HG03064 (cell line): ENCODE measurements around the gene ADGRF4.

Experiments
- ATAC-seq: cut with Tn5 transposase; IDR thresholded peaks from one replicate; pipeline ENCODE4 v1.9.1; 2021; ENCODE audit warnings: low read depth; ENCODE audit not compliant: unreplicated experiment

The ADGRF4 gene, protein sequence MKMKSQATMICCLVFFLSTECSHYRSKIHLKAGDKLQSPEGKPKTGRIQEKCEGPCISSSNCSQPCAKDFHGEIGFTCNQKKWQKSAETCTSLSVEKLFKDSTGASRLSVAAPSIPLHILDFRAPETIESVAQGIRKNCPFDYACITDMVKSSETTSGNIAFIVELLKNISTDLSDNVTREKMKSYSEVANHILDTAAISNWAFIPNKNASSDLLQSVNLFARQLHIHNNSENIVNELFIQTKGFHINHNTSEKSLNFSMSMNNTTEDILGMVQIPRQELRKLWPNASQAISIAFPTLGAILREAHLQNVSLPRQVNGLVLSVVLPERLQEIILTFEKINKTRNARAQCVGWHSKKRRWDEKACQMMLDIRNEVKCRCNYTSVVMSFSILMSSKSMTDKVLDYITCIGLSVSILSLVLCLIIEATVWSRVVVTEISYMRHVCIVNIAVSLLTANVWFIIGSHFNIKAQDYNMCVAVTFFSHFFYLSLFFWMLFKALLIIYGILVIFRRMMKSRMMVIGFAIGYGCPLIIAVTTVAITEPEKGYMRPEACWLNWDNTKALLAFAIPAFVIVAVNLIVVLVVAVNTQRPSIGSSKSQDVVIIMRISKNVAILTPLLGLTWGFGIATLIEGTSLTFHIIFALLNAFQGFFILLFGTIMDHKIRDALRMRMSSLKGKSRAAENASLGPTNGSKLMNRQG

DNA sequence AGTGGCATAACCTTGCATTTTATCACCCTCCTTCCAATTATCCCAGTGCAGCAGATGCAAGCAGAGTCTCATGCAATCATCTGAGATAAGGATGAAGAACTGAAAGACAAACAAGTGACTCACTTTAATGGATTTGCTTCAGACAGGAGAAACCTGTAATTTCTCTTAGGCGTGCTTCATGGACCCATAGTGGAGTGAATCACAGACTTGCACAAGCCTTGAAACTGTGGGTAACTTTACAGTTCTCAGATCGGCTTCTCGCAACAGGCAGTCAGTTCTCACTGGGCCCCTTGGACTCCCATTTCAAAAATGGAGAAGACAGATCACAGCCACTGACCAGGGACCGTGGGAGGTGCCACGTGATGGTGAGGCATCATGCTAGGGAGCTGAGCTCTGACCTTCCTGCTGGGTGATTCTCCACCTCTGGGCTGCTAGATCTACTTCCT lies at the start of gene ADGRF4:
ADGRF4 (plus strand) TSS at position 239 of the 446 bp plus-strand sequence. CDS start 8,666 bp downstream, outside the sequence.
- no peak for ATAC-seq

- ATAC-seq = no peak
These were observed 47.6 kb upstream of the ADGRF4 start for GRCh38 chr6:47650553-47651432.

DNA sequence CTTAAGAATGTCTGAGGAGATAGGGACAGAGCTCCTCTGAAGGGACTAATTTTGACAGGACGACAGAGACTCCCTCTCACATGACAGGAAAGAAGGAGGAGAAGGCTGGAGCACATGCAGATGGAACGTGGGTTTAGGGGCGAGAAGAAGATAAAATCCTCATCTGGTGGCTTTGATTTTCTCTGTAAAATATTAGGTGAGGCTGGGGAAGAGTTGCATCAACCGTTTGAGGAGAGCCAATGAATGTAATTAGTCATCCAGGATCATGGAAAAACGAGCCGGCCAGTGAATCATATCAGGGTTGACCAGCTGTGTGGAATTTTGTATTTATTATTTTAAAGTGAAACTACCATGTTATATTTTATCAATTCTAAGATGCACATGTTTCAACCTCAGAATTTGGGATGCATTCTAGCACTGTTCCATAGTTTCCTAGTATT lies 46.9 kb upstream of the ADGRF4 start:
- ATAC-seq = no peak

DNA sequence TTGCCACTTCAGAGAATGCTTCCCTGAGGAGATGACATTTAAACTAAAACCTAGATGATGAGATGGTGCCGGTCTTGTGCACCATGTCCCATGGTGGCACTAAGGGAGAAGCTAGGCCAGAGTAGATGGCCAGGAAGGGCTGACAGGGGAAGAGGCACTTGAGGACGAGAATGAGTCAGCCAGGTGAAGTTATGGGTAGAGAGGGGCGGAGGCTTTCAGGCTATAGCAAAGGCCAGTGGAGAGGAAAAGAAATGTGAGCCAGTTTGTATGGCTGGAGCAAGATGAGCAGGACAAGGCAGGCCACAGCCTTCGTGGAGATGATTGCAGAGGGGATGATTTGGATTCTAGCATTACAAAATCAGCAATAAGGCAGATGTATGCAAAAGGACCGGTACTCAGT lies 44.7 kb upstream of the ADGRF4 start:
- no peak for ATAC-seq

- no peak for ATAC-seq
These were observed 44.1 kb upstream of the ADGRF4 start for GRCh38 chr6:47654255-47654654.

DNA sequence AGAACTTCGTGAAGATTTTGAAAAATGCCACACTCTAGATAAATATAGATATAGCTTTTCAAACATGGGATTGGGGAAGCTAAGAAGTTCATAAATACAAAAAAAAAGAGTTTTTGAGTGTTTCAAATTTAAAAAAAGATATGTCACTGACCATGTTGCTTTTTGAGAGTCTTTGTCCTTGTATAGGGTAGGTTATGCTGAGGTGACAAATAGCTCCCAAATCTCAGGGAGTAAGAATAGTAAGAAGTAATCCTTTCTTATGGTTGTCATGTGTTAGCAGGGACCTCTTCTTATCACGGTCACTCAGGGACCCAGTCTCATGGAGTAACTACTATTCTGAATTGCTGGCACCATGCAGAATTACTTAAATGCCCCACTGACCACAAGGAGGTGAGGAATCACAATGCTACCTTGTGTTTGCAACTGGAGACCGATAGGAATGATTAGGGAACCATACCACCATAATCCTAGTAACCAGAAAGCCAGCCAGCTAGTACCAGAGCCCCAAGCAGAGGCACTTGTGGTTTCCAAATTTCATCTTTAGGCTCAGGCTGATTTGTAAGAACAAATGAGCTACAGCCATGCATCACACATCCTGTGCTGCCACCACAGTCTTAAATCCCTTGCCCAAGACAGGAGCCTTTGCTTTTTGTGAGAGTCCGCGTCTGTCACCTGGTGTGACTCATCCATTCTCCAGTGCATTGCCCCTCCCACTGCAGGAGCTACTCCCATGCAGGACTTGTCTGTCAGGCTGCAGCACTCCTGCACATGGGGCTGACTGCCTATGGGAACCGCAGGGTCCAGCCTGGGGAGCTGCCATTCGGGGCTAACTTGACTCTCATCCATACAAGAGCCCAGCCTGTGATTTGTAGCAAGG lies 42.4 kb upstream of the ADGRF4 start:
- no peak for ATAC-seq

DNA sequence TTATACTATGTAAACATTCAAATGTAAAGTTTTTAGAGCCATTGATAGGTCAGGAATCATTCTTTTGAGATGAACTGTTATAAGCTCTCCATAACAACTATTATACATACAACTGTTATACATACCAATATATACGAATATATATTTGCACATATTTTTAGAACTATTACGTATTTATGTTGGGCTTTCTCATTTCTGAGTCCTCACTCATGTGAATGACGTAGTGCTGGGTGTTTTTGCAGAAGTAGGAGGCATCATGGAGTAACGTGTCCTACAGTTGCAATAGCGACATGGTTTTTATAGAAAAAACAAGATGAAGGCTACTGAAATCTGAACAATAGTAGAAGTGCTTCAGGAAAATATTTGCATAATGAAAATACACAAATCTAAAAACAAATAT lies 36.4 kb upstream of the ADGRF4 start:
- no peak for ATAC-seq

DNA sequence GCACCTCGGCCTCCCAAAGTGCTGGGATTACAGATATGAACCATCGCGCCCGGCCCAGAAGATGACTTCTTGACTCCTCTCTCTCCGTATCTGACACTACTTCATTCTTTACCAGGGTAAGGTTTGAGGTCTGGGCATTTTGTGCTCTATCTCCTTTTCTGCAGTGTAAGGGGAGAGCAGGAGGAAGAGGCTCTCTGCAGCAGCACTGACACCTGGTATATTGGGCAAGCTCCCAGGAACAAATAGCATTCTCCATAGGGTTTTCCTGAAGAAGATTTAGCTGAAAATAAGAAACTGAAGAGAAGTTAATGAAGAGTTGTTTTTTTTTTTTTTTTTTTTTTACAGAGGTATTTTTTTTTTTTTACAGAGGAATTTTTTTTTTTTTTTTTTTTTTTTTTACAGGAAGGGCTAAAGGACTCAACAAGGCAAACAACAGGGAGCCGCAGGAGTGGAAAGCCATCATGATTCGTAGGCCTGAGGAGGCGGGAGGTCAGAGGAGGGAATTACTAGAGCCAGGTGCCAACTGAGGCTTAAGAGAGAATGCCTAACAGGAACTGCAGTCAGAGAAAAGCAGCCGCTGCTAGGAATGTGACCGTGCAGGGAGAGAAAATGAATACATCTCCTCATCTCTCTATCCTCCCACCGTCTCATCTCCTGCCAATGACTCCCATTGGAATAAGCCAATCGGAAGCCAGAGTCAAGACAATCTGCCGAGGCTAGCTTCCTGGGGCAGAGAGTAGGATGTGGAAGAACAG lies 34.7 kb upstream of the ADGRF4 start:
- ATAC-seq = no peak

GRCh38 chr6:47665112-47665511 lies 33.3 kb upstream of the ADGRF4 start:
- ATAC-seq = no peak

- no peak for ATAC-seq
These were observed 28.5 kb upstream of the ADGRF4 start for GRCh38 chr6:47669684-47670513.

DNA sequence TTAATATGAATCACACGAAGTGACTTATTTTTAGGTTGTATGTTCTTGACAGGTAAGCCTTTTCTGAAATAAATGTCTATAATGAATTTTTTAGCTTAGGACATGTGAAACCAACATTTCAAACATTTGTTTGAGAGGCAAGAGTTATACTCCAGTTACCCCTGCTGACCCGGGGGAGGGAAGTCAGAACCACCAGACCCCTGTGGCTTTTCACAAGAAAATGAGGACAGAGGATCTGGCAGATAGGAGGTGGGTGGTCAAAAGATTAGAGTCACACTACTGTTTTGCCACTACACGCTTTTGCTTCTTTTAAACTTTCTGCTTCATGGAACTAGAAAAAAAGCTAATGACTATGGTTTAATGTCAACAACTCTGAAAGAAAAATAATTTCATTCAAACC lies 27.5 kb upstream of the ADGRF4 start:
- ATAC-seq = no peak

GRCh38 chr6:47671777-47672176 lies 26.6 kb upstream of the ADGRF4 start:
- no peak for ATAC-seq

DNA sequence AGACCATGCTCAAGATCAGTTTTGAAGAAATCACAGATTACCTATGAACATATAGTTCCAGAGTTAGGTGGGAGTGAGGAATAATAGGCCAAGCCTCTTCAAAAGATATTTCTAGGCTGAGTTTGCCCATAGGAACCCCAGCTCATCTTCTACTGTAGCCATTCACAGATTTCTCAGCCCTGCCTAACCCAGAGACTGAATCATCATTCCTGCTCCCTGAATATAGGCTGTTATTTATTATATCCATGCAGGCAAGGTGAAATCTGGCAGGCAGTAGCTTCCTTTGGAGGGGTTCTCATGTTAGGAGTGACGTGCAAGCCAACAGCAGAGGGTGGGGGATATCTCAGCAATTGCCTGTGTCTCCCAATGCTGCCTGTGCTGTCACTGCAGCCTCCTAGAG lies 25.6 kb upstream of the ADGRF4 start:
- no peak for ATAC-seq

DNA sequence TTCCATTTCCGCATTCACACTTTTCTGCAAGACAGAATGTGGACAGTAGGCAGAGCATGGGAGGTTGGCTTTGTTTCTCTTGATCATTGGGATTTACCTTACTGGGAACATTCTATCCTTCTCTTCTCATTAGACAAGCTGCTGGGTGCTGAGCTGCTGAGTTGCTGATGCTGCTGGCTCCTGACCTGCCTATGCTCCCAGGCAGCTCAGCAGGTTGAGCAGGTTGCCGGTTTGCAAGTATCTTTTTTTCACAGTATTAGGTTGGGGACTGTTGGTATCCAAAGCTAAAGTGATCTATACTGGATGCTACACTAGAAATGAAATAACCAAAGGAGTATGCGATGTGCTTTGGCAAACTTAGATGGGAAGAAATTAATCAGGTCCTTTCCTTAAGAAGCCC lies 23.7 kb upstream of the ADGRF4 start:
- ATAC-seq = no peak

DNA sequence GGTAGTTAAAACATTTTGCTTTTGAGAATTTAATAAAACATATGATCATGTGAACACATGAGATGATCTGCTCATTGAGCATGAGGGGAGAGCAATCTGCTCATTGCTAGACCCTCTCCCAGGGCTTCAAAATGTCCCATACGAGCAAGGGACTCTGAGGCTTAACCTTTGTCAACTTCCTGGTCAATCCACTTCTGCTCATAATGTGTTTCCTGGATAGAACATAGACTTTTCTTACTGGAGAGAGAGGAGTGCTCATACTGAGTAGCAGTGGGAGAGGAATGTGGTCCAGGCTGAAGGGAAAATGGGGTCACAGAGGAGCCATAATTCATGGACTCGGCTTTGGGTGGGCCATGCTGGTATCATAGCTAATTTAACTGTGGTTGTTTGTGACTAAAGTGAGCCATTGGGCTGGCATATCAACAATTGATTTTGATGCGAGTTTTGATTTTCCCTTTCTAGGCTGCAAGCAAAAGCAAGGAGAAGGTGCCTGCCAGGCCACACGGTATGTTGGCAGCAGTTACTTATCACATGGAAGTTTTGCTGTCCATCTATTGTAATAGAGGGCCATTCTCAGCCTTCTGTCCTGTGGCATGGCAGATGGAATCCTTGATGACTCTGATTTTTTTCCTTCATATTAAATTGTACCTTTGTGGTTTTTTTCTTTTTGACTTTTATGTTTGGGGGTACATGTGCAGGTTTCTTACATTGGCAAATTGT lies 20.8 kb upstream of the ADGRF4 start:
- no peak for ATAC-seq

- ATAC-seq = no peak
These were observed 19.6 kb upstream of the ADGRF4 start for GRCh38 chr6:47678739-47679138.

GRCh38 chr6:47679322-47679906 lies 19.0 kb upstream of the ADGRF4 start:
- no peak for ATAC-seq
